WTC11 (cell line): Measurements from ENCODE around the gene SLC6A8. TPM values are rescaled to one million over a fixed set of nuclear protein-coding genes. Genes with fewer than 3 reads are reported as not detected.

ENCODE experiments used
- ATAC-seq: fragments of 200-7000 bp; cut with Tn5 transposase; 2 replicates; pipeline ENCODE4 v1.10.0; 2021; ENCODE audit warnings: mild to moderate bottlenecking, moderate library complexity
- CTCF ChIA-PET: fragments of 300-600 bp; sonication (Branson Sonifier 250); formaldehyde crosslinking; loops from one replicate; lab custom pipeline; 2021; ENCODE audit warnings: antibody characterized with exemption; lab: Charles Lee
- POLR2A ChIA-PET: fragments of 350-600 bp; sonication (Branson Sonifier 250); formaldehyde crosslinking; loops from one replicate; lab custom pipeline; 2021; ENCODE audit warnings: antibody characterized with exemption; lab: Charles Lee
- DNase-seq: peaks from one replicate; pipeline ENCODE4 v3.0.0; 2021; ENCODE audit warnings: low spot score
- H3K27ac Mint-ChIP-seq: 2 replicates; pipeline ENCODE4 v1.8.0; 2021; ENCODE audit warnings: mixed read lengths
- H3K27me3 Mint-ChIP-seq: 2 replicates; pipeline ENCODE4 v1.8.0; 2021; ENCODE audit warnings: low read depth, mild to moderate bottlenecking, moderate library complexity, mixed read lengths
- H3K36me3 Mint-ChIP-seq: 2 replicates; pipeline ENCODE4 v1.8.0; 2021; ENCODE audit warnings: mixed read lengths
- H3K4me1 Mint-ChIP-seq: 2 replicates; pipeline ENCODE4 v1.8.0; 2022; ENCODE audit warnings: mixed read lengths
- H3K4me3 Mint-ChIP-seq: 2 replicates; pipeline ENCODE4 v1.8.0; 2021; ENCODE audit warnings: mild to moderate bottlenecking, moderate library complexity, mixed read lengths
- H3K9me3 Mint-ChIP-seq: 2 replicates; pipeline ENCODE4 v1.8.0; 2021; ENCODE audit warnings: mixed read lengths
- ATF1 ChIP-seq: sonication (generic); formaldehyde crosslinking; IDR thresholded peaks from 2 replicates; pipeline ENCODE4 v1.8.1; 2023; ENCODE audit warnings: mild to moderate bottlenecking, moderate library complexity, missing genetic modification reagents
- CBFB ChIP-seq: sonication (generic); formaldehyde crosslinking; IDR thresholded peaks from 2 replicates; pipeline ENCODE4 v1.8.1; 2022; ENCODE audit warnings: mild to moderate bottlenecking, low read depth, missing genetic modification reagents
- CTCF ChIP-seq: fragments of 200-600 bp; IDR thresholded peaks from 2 replicates; pipeline ENCODE4 v1.8.0; 2022; ENCODE audit warnings: antibody characterized with exemption
- E2F1 ChIP-seq: sonication (generic); formaldehyde crosslinking; IDR thresholded peaks from 2 replicates; pipeline ENCODE4 v1.8.0; 2022; ENCODE audit warnings: mild to moderate bottlenecking, missing genetic modification reagents
- ELF4 ChIP-seq: sonication (generic); formaldehyde crosslinking; IDR thresholded peaks from 2 replicates; pipeline ENCODE4 v1.8.1; 2022; ENCODE audit warnings: low read depth, mild to moderate bottlenecking, moderate library complexity, missing genetic modification reagents
- ESRRA ChIP-seq: sonication (generic); formaldehyde crosslinking; IDR thresholded peaks from 2 replicates; pipeline ENCODE4 v1.8.1; 2022; ENCODE audit warnings: mild to moderate bottlenecking, missing genetic modification reagents, borderline replicate concordance
- ETV6 ChIP-seq: sonication (generic); formaldehyde crosslinking; IDR thresholded peaks from 2 replicates; pipeline ENCODE4 v1.8.1; 2022; ENCODE audit warnings: mild to moderate bottlenecking, missing genetic modification reagents
- GABPB1 ChIP-seq: sonication (generic); formaldehyde crosslinking; IDR thresholded peaks from 2 replicates; pipeline ENCODE4 v1.8.1; 2023; ENCODE audit warnings: mild to moderate bottlenecking, missing genetic modification reagents
- HMGA2 ChIP-seq: fragments of 250-450 bp; sonication (Bioruptor Pico); IDR thresholded peaks from 2 replicates; pipeline ENCODE4 v1.4.0; 2021; ENCODE audit warnings: mild to moderate bottlenecking, moderate library complexity
- MLX ChIP-seq: sonication (generic); formaldehyde crosslinking; IDR thresholded peaks from 2 replicates; pipeline ENCODE4 v1.8.1; 2023; ENCODE audit warnings: mild to moderate bottlenecking, missing genetic modification reagents, moderate library complexity
- PRRX2 ChIP-seq: fragments of 250-450 bp; sonication (Bioruptor Pico); IDR thresholded peaks from 2 replicates; pipeline ENCODE4 v1.8.0; 2021; ENCODE audit warnings: mild to moderate bottlenecking
- STAT6 ChIP-seq: sonication (generic); formaldehyde crosslinking; conservative IDR thresholded peaks from 2 replicates; pipeline ENCODE4 v1.8.1; 2023; ENCODE audit warnings: mild to moderate bottlenecking, low read depth, missing genetic modification reagents, moderate library complexity
- TEAD4 ChIP-seq: sonication (generic); formaldehyde crosslinking; IDR thresholded peaks from 2 replicates; pipeline ENCODE4 v1.8.0; 2022; ENCODE audit warnings: mild to moderate bottlenecking, missing genetic modification reagents
- TP53 ChIP-seq: sonication (generic); formaldehyde crosslinking; IDR thresholded peaks from 2 replicates; pipeline ENCODE4 v1.8.1; 2023; ENCODE audit warnings: mild to moderate bottlenecking, missing genetic modification reagents
- USF1 ChIP-seq: sonication (generic); formaldehyde crosslinking; IDR thresholded peaks from 2 replicates; pipeline ENCODE4 v1.8.0; 2022; ENCODE audit warnings: mild to moderate bottlenecking, missing genetic modification reagents
- ZNF219 ChIP-seq: sonication (generic); formaldehyde crosslinking; IDR thresholded peaks from 2 replicates; pipeline ENCODE4 v1.8.0; 2023; ENCODE audit warnings: missing genetic modification reagents, mild to moderate bottlenecking, borderline replicate concordance
- ZNF232 ChIP-seq: sonication (generic); formaldehyde crosslinking; IDR thresholded peaks from 2 replicates; pipeline ENCODE4 v1.8.0; 2022; ENCODE audit warnings: mild to moderate bottlenecking, missing genetic modification reagents
- ZNF396 ChIP-seq: fragments of 250-450 bp; sonication (Bioruptor Pico); IDR thresholded peaks from 2 replicates; pipeline ENCODE4 v1.8.0; 2021; ENCODE audit warnings: mild to moderate bottlenecking, moderate library complexity, borderline replicate concordance
- ZNF416 ChIP-seq: fragments of 250-450 bp; sonication (Bioruptor Pico); IDR thresholded peaks from 2 replicates; pipeline ENCODE4 v1.9.0; 2021; ENCODE audit warnings: mild to moderate bottlenecking, inconsistent platforms
- total RNA-seq: library from RNA; stranded (reverse); gene quantifications from 3 replicates; pipeline ENCODE4 v1.2.3, GENCODE V29; 2021
- TF ChIP-seq, protein P1 (sequence below): sonication (generic); formaldehyde crosslinking; IDR thresholded peaks from 2 replicates; pipeline ENCODE4 v1.8.1; 2022; ENCODE audit warnings: missing genetic modification reagents, borderline replicate concordance
- TF ChIP-seq, protein P2 (sequence below): sonication (generic); formaldehyde crosslinking; IDR thresholded peaks from 2 replicates; pipeline ENCODE4 v1.8.0; 2023; ENCODE audit warnings: missing genetic modification reagents

The SLC6A8 gene
- total RNA-seq, 1 experiment from 2014 or later = 112 TPM

GRCh38 chrX:153641627-153642026 lies 46.1 kb upstream of the SLC6A8 start (continued):
- TF ChIP-seq TEAD4 = no peak
- TF ChIP-seq MLX (CRISPR knock-in tag) = no peak
- no peak for TF ChIP-seq ZNF232 (CRISPR knock-in tag)
- TF ChIP-seq ELF4 (CRISPR knock-in tag) = no peak
- TF ChIP-seq CBFB (CRISPR knock-in tag) = no peak

- Mint-ChIP-seq H3K27me3 (peaks cover 59% of the 10 kb centered on the region), H3K27ac (no peak overlapping the region), H3K4me3 (no peak overlapping the region; the same call in 1 of the 2 replicates), H3K9me3 (no peaks in the 10 kb centered on the region), H3K36me3 (no peaks in the 10 kb centered on the region), H3K4me1 (peaks cover 10% of the 10 kb centered on the region)
- ChIA-PET POLR2A (no interaction called here), CTCF (interaction anchor here (1.6 to 10.6 kb wide), 2 partner anchors 10 to 25 kb away, joined by 4 to 153 read pairs; no protein-coding TSS in a partner anchor)
- ATAC-seq (peak; percentile 8; the same call in 1 of the 2 replicates), DNase-seq (peak; percentile 34)
- TF ChIP-seq HMGA2 (CRISPR knock-in tag) (no peak), ETV6 (CRISPR knock-in tag) (no peak), ESRRA (CRISPR knock-in tag) (no peak), CBFB (CRISPR knock-in tag) (no peak), ZNF396 (CRISPR knock-in tag) (no peak), ATF1 (no peak), TP53 (no peak), PRRX2 (CRISPR knock-in tag) (no peak), ZNF416 (CRISPR knock-in tag) (no peak), STAT6 (no peak), USF1 (no peak)
- TF ChIP-seq, protein P1, sequence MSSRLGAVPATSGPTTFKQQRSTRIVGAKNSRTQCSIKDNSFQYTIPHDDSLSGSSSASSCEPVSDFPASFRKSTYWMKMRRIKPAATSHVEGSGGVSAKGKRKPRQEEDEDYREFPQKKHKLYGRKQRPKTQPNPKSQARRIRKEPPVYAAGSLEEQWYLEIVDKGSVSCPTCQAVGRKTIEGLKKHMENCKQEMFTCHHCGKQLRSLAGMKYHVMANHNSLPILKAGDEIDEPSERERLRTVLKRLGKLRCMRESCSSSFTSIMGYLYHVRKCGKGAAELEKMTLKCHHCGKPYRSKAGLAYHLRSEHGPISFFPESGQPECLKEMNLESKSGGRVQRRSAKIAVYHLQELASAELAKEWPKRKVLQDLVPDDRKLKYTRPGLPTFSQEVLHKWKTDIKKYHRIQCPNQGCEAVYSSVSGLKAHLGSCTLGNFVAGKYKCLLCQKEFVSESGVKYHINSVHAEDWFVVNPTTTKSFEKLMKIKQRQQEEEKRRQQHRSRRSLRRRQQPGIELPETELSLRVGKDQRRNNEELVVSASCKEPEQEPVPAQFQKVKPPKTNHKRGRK (CRISPR knock-in tag) = no peak
These were observed 45.6 kb upstream of the SLC6A8 start for GRCh38 chrX:153642051-153642654.

DNA sequence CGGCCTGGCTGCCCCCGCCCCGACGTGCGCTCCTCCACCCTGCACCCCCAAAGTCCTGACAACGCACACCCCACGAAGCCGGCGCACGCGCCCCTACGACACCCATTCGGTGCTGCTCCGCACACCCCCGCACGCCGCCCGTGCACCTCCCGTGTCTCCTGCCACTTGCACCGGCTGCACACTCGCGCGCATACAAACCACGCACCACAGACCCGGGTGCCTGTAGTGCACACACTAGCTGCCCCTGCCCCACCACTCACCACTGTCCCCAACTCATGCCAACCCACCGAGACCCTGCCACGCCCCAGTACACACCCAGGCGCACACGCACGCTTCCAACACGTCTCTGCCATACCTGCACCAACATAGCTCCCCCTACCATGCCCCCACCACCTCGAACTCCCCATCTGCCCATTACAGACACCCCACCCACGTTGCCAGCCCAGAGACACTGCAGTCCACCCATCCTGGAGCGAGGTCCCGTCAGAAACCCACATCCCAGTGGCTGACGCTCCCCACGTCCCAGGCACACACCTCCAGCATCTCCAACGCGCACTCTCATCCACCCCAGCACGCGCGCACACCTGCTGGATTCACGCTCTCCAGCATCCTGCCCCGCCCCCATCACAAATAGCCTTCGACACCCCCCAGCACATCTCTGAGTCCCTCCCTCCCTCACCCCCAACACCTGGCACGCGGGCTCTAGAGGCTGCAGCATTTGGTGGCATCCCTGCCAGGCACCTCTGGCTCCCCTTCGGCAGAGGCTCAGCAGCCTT lies 44.9 kb upstream of the SLC6A8 start:
- Mint-ChIP-seq H3K27me3 (peaks cover 66% of the 10 kb centered on the region), H3K4me3 (peak overlapping the region; percentile 63), H3K36me3 (no peaks in the 10 kb centered on the region), H3K4me1 (peaks cover 10% of the 10 kb centered on the region), H3K27ac (no peak overlapping the region), H3K9me3 (no peaks in the 10 kb centered on the region)
- ChIA-PET POLR2A (no interaction called here), CTCF (interaction anchor here (0.8 to 10.6 kb wide), 9 partner anchors 12 to 172 kb away, joined by 3 to 153 read pairs (median 19); partner anchors contain the start of gene HAUS7)
- DNase-seq = no peak
- no peak for ATAC-seq
- TF ChIP-seq ZNF396 (CRISPR knock-in tag) (no peak), ZNF219 (CRISPR knock-in tag) (no peak), E2F1 (CRISPR knock-in tag) (no peak), CTCF (no peak), GABPB1 (CRISPR knock-in tag) (no peak)
- TF ChIP-seq, protein P2, sequence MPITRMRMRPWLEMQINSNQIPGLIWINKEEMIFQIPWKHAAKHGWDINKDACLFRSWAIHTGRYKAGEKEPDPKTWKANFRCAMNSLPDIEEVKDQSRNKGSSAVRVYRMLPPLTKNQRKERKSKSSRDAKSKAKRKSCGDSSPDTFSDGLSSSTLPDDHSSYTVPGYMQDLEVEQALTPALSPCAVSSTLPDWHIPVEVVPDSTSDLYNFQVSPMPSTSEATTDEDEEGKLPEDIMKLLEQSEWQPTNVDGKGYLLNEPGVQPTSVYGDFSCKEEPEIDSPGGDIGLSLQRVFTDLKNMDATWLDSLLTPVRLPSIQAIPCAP (CRISPR knock-in tag) = no peak
